ENCODE results near the gene SART3. TPM values are rescaled to one million over a fixed set of nuclear protein-coding genes. Genes with fewer than 3 reads are reported as not detected.

SART3 gene
- total and polyA plus RNA-seq, 2 of the 13 experiments (the other 11 are each of a cell fraction or from before 2014, with no cell fraction given), result 16.1 to 69.9 TPM

DNA sequence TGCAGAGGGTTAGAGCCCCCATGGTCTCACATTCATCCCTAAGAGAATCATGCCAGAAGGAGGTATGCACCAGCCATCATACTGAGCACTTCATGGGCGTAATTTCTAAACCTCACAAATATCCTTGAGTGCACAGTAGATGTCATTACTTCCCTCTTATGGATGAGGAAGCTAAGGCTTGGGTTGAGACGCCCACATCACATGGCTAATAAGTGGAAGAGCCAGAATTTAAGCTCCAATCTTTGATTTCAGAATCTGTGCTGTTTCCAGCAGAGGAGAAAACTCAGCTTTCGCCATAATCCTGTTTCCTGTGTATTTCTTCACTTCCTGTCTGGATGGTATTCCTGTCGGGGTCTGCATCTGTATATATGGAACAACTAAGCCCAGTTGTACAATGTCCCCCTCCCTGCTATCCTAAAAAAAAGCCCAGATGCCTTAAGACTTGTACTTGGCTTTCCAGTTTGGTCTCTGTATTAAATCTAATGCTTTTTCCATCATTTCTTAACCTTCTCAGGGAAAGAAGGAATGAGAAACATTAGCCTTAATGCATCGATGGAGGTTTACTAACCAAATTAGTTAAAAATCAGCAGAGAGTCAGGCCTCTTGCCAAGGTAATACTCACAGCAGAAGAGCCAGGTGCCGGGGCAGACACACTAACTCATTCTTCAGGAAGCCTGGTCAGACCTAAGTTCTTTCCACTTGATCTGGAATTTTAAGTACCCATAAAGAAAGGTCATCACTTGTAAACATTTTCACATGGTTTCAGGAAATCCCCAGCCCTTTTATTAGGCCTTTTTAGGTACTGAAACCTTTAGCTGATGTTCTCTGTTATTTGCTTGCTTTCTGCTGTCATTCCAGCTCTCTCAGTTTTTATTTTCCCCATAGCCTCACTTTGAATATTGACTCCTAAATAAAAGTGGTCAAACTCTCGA lies 6.7 kb upstream of the SART3 start (continued):
- TF ChIP-seq ZSCAN20 (CRISPR knock-in tag; IDR thresholded peaks at IDR 0.05; ENCODE audit: borderline replicate concordance), result no peak
- no peak for TF ChIP-seq HMG20B (CRISPR knock-in tag; conservative IDR thresholded peaks at IDR 0.05)
- no peak for TF ChIP-seq ZNF598 (CRISPR knock-in tag; IDR thresholded peaks at IDR 0.05; ENCODE audit: borderline replicate concordance)

DNA sequence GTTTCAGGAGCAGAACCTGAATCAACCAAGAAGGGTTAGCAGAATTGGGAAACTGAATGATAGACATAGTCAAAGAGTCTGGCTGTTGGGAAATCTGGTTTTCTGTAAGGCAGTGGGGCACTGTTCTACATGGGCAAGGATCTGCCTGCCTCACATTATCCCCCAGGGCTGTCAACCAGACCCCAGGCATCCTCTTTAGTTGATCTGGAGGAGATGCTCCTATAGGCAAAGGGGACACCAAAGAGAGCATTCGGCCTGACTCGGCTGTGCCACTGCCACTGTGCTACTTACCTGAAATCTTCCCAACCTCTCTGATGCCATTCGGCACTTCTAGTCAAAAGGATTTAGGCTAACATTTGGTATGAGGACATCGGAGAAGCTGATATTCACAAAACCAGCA lies 5.5 kb upstream of the SART3 start:
- Histone ChIP-seq H3K27ac (ENCODE audit: extremely low read length, insufficient read depth, low read length) (no peak overlapping the region), H2AFZ (ENCODE audit: low read length) (no peak overlapping the region), H3K36me3 (replicated peaks in 1 of 2; ENCODE audit: control insufficient read depth in 1 of 2, insufficient read depth in 2 of 2, low read length in 2 of 2) (peaks cover 20 to 55% of the 10 kb centered on the region in 2 experiments), H4K20me1 (ENCODE audit: insufficient read depth, low read length) (no peaks in the 10 kb centered on the region; the same call in 1 of the 2 replicates), H3K4me3 (replicated peaks in 1 of 3; ENCODE audit: insufficient read depth in 1 of 3, low read depth in 2 of 3, low read length in 3 of 3) (no peak overlapping the region), H3K4me2 (ENCODE audit: low read depth, low read length) (no peak overlapping the region), H3K27me3 (ENCODE audit: control insufficient read depth in 1 of 2, insufficient read depth in 2 of 2, low read length in 2 of 2) (no peaks in the 10 kb centered on the region; a peak in 1 of 5 replicates), H3K79me2 (ENCODE audit: insufficient read depth, low read length) (peaks cover 17% of the 10 kb centered on the region), H3K4me1 (ENCODE audit: insufficient read depth, low read length) (peaks cover 7% of the 10 kb centered on the region), H3K9me3 (ENCODE audit: low read length) (no peaks in the 10 kb centered on the region), H3K9ac (ENCODE audit: insufficient read depth, low read depth, low read length) (no peak overlapping the region)
- 100% methylated on average over 4 of the region's 4 CpGs for WGBS (ENCODE audit: low lambda C conversion rate)
- intact Hi-C loops (cut with micrococcal nuclease; ENCODE audit: unreplicated experiment) (no loop called here), in situ Hi-C loops (cut with HindIII; ENCODE audit: extremely low pct_ligation_motif_present, low pct_unique_long_range_greater_than_20kb) (loop anchor here (5.0 to 10.0 kb wide), 2 partner anchors 51 to 238 kb away; no protein-coding TSS in a partner anchor)
- TF ChIP-seq, protein P1, sequence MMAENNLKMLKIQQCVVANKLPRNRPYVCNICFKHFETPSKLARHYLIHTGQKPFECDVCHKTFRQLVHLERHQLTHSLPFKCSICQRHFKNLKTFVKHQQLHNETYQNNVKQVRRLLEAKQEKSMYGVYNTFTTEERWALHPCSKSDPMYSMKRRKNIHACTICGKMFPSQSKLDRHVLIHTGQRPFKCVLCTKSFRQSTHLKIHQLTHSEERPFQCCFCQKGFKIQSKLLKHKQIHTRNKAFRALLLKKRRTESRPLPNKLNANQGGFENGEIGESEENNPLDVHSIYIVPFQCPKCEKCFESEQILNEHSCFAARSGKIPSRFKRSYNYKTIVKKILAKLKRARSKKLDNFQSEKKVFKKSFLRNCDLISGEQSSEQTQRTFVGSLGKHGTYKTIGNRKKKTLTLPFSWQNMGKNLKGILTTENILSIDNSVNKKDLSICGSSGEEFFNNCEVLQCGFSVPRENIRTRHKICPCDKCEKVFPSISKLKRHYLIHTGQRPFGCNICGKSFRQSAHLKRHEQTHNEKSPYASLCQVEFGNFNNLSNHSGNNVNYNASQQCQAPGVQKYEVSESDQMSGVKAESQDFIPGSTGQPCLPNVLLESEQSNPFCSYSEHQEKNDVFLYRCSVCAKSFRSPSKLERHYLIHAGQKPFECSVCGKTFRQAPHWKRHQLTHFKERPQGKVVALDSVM (CRISPR knock-in tag; IDR thresholded peaks at IDR 0.05), result no peak
- ChIA-PET CTCF (ENCODE audit: low intra/inter-chr PET ratio, low total read pairs) (no interaction called here), POLR2A (interaction anchor here (0.5 kb wide), 1 partner anchor 191 kb away, joined by 3 read pairs; no protein-coding TSS in a partner anchor)
- DNase-seq (ENCODE audit: low spot score) (no peak), FAIRE-seq (no peak), ATAC-seq (no peak)
- no TSS peak for BruUV-seq (replicated peaks)

All from HepG2 (cell line).